Gastroesophageal sphincter (tissue), 4 donors: Measurements from ENCODE around the gene EAF1. TPM values are rescaled to one million over a fixed set of nuclear protein-coding genes. Genes with fewer than 3 reads are reported as not detected.

Experiments used
- ATAC-seq: fragments of 150-250 bp; one replicate; pipeline ENCODE4 v1.9.1; 2016; ENCODE audit warnings: mild to moderate bottlenecking, moderate library complexity
- H3K27ac ChIP-seq, 4 donors: fragments of 200-600 bp; sonication (generic) in 3 of 4; 1 replicate in 3 of 4; 2 replicates in 1 of 4; pipeline ENCODE4 v1.5.1; 2016 to 2019
- H3K27me3 ChIP-seq: fragments of 200-600 bp; sonication (generic); one replicate; pipeline ENCODE4 v1.5.1; 2019
- H3K36me3 ChIP-seq, 2 donors: fragments of 200-600 bp; sonication (generic); one replicate each; pipeline ENCODE4 v1.5.1; 2019; ENCODE audit warnings: control low read depth in 1 of 2
- H3K4me1 ChIP-seq, 3 donors: fragments of 200-600 bp; sonication (generic); 1 replicate in 2 of 3; 2 replicates in 1 of 3; pipeline ENCODE4 v1.5.1; 2016 to 2019; ENCODE audit warnings: control low read depth in 2 of 3
- H3K4me3 ChIP-seq, 2 donors: fragments of 200-600 bp; sonication (generic); one replicate each; pipeline ENCODE4 v1.5.1; 2019; ENCODE audit warnings: mild to moderate bottlenecking in 1 of 2, moderate library complexity in 1 of 2
- H3K9me3 ChIP-seq, 3 donors: fragments of 200-600 bp; sonication (generic); one replicate each; pipeline ENCODE4 v1.5.1; 2017 to 2019; ENCODE audit warnings: control low read depth in 2 of 3
- EP300 ChIP-seq: sonication (generic); formaldehyde crosslinking; IDR thresholded peaks from one replicate; pipeline ENCODE4 v1.6.1; 2017; ENCODE audit warnings: antibody characterized with exemption, mild to moderate bottlenecking
- POLR2A ChIP-seq, 2 donors: fragments of 450-650 bp; IDR thresholded peaks; one replicate each; pipeline ENCODE4 v1.6.1; 2017; ENCODE audit warnings: antibody characterized with exemption in 2 of 2, mild to moderate bottlenecking in 2 of 2, moderate library complexity in 1 of 2
- POLR2AphosphoS5 ChIP-seq: sonication (generic); formaldehyde crosslinking; IDR thresholded peaks from one replicate; pipeline ENCODE4 v1.6.1; 2017; ENCODE audit warnings: antibody characterized with exemption
- WGBS, 2 donors: methylation state at CpG; one replicate each; pipeline ENCODE4 v1.1.5; 2018; ENCODE audit warnings: low coverage in 1 of 2; 5-methylcytosine and 5-hydroxymethylcytosine counted together
- total RNA-seq, 4 donors: library from RNA; depleted of rRNA; stranded (reverse); fragments of >200 nt; gene quantifications; one replicate each; pipeline ENCODE4 v1.1.0, GENCODE V29; 2016
- TF ChIP-seq, protein P1 (sequence below), 4 experiments: fragments of 200-600 bp in 2 of 4; fragments of 450-650 bp in 2 of 4; sonication (generic) in 1 of 4; IDR thresholded peaks; one replicate each; pipeline ENCODE4 v1.5.1; 2017 to 2019; ENCODE audit warnings: antibody characterized with exemption in 4 of 4, mild to moderate bottlenecking in 2 of 4, moderate library complexity in 2 of 4

EAF1 gene
- total RNA-seq, 4 donors from 2014 or later, result 10.3 to 18.6 (median 15.6) TPM

DNA sequence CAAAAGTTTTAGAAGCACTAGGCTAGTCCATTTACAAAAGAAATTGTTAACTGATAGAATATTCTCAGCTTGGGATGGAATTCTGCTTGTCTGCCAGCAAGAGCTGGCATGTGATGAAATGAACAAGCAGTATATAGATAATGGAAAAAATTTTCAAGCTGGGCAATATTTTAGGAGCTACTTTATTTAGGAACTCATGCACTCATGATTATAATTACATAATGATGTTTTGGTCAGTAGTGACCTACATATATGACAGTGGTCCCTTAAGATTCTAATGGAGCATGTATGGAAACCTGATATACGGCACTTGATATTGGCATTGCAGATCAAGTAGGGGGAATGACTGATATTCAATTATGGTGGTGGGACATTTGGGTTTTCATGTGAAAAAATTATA, 6.1 kb downstream of the EAF1 start:
- Histone ChIP-seq H3K4me1 (peaks cover 0 to 24% (median 7%) of the 10 kb centered on the region in 3 donors), H3K36me3 (peaks cover 6 to 86% of the 10 kb centered on the region in 2 donors), H3K9me3 (no peaks in the 10 kb centered on the region), H3K27me3 (no peaks in the 10 kb centered on the region), H3K4me3 (no peak overlapping the region), H3K27ac (no peak overlapping the region)
- ATAC-seq, result no peak
- TF ChIP-seq EP300 (no peak), POLR2AphosphoS5 (no peak), POLR2A (IDR thresholded peaks at IDR 0.05) (no peak)
- TF ChIP-seq, protein P1, sequence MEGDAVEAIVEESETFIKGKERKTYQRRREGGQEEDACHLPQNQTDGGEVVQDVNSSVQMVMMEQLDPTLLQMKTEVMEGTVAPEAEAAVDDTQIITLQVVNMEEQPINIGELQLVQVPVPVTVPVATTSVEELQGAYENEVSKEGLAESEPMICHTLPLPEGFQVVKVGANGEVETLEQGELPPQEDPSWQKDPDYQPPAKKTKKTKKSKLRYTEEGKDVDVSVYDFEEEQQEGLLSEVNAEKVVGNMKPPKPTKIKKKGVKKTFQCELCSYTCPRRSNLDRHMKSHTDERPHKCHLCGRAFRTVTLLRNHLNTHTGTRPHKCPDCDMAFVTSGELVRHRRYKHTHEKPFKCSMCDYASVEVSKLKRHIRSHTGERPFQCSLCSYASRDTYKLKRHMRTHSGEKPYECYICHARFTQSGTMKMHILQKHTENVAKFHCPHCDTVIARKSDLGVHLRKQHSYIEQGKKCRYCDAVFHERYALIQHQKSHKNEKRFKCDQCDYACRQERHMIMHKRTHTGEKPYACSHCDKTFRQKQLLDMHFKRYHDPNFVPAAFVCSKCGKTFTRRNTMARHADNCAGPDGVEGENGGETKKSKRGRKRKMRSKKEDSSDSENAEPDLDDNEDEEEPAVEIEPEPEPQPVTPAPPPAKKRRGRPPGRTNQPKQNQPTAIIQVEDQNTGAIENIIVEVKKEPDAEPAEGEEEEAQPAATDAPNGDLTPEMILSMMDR (IDR thresholded peaks at IDR 0.05), result no peak
- WGBS, 2 donors, result 91 to 100% methylated on average over 1 of the region's 1 CpG

DNA sequence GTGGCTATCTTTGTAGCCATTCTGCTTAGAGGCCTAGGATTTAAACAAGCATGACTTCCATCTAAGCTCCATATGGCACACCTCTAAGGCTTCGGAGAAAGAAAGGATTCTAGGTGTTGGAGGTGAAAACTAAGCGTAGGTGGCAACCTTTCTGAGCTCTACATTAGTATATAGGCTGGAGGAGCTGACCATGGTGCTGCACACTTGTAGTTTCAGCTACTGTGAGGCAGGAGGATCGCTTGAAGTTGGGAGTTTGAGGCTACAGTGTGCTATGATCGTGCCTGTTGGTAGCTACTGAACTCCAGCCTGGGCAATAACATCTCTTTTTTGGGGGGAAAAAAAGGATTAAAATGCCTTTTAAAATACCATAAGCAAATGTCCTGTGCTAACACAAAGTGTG, 7.4 kb downstream of the EAF1 start:
- H3K9me3 ChIP-seq, result no peaks in the 10 kb centered on the region
- H3K36me3 ChIP-seq, result peaks cover 6 to 98% of the 10 kb centered on the region in 2 donors
- TF ChIP-seq POLR2AphosphoS5, result no peak
- TF ChIP-seq, protein P1 (IDR thresholded peaks at IDR 0.05), result no peak
- TF ChIP-seq EP300, result no peak
- no peak for TF ChIP-seq POLR2A (IDR thresholded peaks at IDR 0.05)
- H3K4me1 ChIP-seq, result peaks cover 0 to 11% (median 0%) of the 10 kb centered on the region in 3 donors
- no peak overlapping the region for H3K4me3 ChIP-seq
- 88% methylated on average over 4 of the region's 4 CpGs; no CpG with 5 or more reads in 1 of the 2 donors for WGBS, 2 donors
- H3K27ac ChIP-seq, result no peak overlapping the region
- no peaks in the 10 kb centered on the region for H3K27me3 ChIP-seq
- no peak for ATAC-seq

DNA sequence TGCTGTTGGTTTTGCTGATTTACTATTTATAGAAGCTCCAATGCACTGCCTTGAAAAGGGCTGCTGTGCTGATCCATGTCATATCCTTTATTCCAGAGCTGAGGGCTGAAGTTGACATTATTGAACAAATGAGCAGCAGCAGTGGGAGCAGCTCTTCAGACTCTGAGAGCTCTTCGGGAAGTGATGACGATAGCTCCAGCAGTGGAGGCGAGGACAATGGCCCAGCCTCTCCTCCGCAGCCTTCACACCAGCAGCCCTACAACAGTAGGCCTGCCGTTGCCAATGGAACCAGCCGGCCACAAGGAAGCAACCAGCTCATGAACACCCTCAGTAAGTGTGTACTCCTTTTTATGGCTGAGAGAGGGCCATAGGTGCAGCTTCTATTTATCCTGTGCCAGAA, 8.8 kb downstream of the EAF1 start:
- TF ChIP-seq POLR2A (IDR thresholded peaks at IDR 0.05), result no peak
- TF ChIP-seq, protein P1 (IDR thresholded peaks at IDR 0.05), result no peak
- no peak for TF ChIP-seq EP300
- TF ChIP-seq POLR2AphosphoS5, result no peak
- H3K4me3 ChIP-seq, result no peak overlapping the region
- H3K4me1 ChIP-seq, result peaks cover 0 to 9% (median 0%) of the 10 kb centered on the region in 3 donors
- ATAC-seq, result no peak
- H3K9me3 ChIP-seq, result no peaks in the 10 kb centered on the region
- no peaks in the 10 kb centered on the region for H3K27me3 ChIP-seq
- 65% methylated on average over 2 of the region's 6 CpGs; no CpG with 5 or more reads in 1 of the 2 donors for WGBS, 2 donors
- H3K36me3 ChIP-seq, result peaks cover 6 to 100% of the 10 kb centered on the region in 2 donors
- H3K27ac ChIP-seq, result no peak overlapping the region

DNA sequence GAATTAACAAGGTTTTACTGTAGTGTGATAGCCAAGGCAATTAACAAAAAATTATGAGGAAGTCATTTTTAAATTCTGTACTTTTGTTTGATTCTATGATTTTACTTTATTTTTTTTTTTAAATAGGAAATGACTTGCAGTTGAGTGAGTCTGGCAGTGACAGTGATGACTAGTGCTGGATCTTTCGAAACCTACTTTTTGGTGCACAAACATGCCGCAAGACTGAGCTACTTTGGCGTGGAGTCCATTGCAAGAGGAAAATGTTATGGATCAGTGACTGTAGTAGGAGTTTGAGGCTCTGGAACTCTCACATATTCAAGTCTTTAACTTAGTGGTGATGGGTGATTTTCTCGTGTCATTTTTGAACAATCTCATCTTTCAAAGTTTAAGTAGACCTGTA, 11.6 kb downstream of the EAF1 start:
- Histone ChIP-seq H3K4me1 (peaks cover 0 to 7% (median 0%) of the 10 kb centered on the region in 3 donors), H3K27ac (no peak overlapping the region), H3K9me3 (no peaks in the 10 kb centered on the region), H3K27me3 (no peaks in the 10 kb centered on the region), H3K4me3 (no peak overlapping the region), H3K36me3 (peaks cover 6 to 100% of the 10 kb centered on the region in 2 donors)
- WGBS, 2 donors, result 90 to 94% methylated on average over 4 of the region's 4 CpGs
- ATAC-seq, result no peak
- TF ChIP-seq EP300, result no peak
- TF ChIP-seq, protein P1 (IDR thresholded peaks at IDR 0.05), result no peak
- TF ChIP-seq POLR2A (IDR thresholded peaks at IDR 0.05), result no peak
- TF ChIP-seq POLR2AphosphoS5, result no peak

DNA sequence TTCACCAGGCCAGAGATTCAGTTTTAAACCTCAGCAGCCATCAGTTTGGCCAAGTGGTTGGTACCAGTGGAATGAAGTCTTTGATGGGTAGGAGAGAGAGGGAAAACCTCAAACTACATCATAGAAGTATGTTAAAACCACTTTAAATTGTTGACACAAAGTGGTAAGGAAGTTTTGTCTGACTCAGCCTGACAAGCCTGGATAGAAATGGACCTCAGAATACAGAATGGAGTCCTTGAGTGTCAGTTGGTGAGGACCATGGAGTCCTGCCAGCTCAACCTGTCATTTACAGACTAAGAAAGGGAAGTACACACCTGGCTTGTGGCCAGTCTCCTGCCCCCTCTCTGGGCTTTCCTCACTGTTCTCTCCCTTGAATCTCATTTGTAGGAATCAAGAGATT, 12.1 kb downstream of the EAF1 start:
- H3K27ac ChIP-seq, result no peak overlapping the region
- no peaks in the 10 kb centered on the region for H3K9me3 ChIP-seq
- peaks cover 6 to 100% of the 10 kb centered on the region in 2 donors for H3K36me3 ChIP-seq
- H3K4me3 ChIP-seq, result no peak overlapping the region
- ATAC-seq, result no peak
- TF ChIP-seq EP300 (no peak), POLR2A (IDR thresholded peaks at IDR 0.05) (no peak), POLR2AphosphoS5 (no peak)
- TF ChIP-seq, protein P1 (IDR thresholded peaks at IDR 0.05), result no peak
- H3K27me3 ChIP-seq, result no peaks in the 10 kb centered on the region
- H3K4me1 ChIP-seq, result peaks cover 0 to 7% (median 0%) of the 10 kb centered on the region in 3 donors
